ENCODE measurements around the gene TNIP1.

DNA sequence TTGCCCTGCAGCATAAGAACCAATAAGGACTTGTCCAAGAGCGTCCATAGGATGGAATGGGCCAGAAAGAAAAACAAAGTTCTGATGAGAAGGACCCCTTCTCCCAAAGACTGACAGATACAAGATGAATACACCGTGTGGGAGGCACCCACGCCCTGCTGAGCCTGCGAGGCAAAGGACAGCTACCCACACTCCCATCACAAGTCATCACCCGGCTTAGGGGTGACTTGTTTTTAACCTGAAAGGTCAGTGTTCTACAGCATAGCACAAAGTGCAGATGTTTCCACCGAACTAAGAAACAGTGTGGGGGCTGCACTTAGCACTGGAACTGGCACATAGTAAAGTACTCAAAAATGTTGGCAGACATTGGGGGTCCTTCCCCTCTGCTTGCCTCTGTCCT is 13.9 kb downstream of the TNIP1 start:
- TF ChIP-seq SUZ12 (IDR thresholded peaks at IDR 0.05; ENCODE audit: extremely low read depth, insufficient read depth, insufficient read length) (no peak), YY1 (IDR thresholded peaks at IDR 0.05; ENCODE audit: insufficient read depth, insufficient read length) (no peak)
